Measurements from ENCODE around the gene HMSD. TPM values are rescaled to one million over a fixed set of nuclear protein-coding genes. Genes with fewer than 3 reads are reported as not detected.

Gene HMSD
- total RNA-seq, 6 experiments from 2014 or later = 0.21 to 0.38 TPM; not detected in 4

- DNase-seq = no peak
These were observed 15.8 kb downstream of the HMSD start for GRCh38 chr18:63964908-63965307.

DNA sequence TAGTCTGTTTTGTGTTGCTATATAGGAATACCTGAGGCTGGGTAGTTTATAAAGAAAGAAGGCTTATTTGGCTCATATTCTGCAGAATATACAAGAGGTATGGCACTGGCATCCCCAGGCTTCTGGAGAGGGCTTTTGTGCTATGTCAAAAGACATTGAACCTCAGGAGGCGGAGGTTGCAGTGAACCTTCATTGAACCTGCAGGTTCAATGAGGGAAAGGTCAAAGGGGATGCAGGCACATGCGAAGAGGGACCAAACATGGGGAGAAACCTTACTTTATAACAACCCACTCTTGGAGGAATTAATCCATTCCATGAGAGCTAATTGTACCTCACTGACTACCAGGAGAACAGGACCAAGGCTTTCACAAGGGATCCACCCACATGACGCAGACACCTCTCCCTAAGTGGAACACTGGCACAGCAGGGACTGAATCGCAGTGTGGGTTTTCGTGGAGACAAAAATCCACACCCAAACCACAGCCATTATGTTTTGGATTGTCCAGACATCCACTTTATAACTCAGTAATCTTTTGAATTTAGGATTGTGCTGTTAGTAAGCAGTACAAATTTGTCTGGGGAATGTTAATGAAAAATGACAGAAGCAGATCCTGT, 16.7 kb downstream of the HMSD start:
- Mint-ChIP-seq H3K9me3 (no peaks in the 10 kb centered on the region), H3K36me3 (ENCODE audit: low read depth) (no peaks in the 10 kb centered on the region), H3K4me3 (no peak overlapping the region), H3K27me3 (ENCODE audit: insufficient read depth) (peaks cover 6% of the 10 kb centered on the region), H3K27ac (no peak overlapping the region), H3K4me1 (ENCODE audit: low read depth) (peaks cover 41% of the 10 kb centered on the region)
- DNase-seq = no peak
- no peak for TF ChIP-seq CTCF (IDR thresholded peaks at IDR 0.05)

More at GRCh38 chr18:63964908-63965307, 15.8 kb downstream of the HMSD start:
- peaks cover 6% of the 10 kb centered on the region for H3K27me3 Mint-ChIP-seq (ENCODE audit: insufficient read depth)
- no peak overlapping the region for H3K27ac Mint-ChIP-seq
- no peaks in the 10 kb centered on the region for H3K9me3 Mint-ChIP-seq
- no peak for TF ChIP-seq CTCF (IDR thresholded peaks at IDR 0.05)
- peaks cover 40% of the 10 kb centered on the region for H3K4me1 Mint-ChIP-seq (ENCODE audit: low read depth)
- no peak overlapping the region for H3K4me3 Mint-ChIP-seq
- no peaks in the 10 kb centered on the region for H3K36me3 Mint-ChIP-seq (ENCODE audit: low read depth)

DNA sequence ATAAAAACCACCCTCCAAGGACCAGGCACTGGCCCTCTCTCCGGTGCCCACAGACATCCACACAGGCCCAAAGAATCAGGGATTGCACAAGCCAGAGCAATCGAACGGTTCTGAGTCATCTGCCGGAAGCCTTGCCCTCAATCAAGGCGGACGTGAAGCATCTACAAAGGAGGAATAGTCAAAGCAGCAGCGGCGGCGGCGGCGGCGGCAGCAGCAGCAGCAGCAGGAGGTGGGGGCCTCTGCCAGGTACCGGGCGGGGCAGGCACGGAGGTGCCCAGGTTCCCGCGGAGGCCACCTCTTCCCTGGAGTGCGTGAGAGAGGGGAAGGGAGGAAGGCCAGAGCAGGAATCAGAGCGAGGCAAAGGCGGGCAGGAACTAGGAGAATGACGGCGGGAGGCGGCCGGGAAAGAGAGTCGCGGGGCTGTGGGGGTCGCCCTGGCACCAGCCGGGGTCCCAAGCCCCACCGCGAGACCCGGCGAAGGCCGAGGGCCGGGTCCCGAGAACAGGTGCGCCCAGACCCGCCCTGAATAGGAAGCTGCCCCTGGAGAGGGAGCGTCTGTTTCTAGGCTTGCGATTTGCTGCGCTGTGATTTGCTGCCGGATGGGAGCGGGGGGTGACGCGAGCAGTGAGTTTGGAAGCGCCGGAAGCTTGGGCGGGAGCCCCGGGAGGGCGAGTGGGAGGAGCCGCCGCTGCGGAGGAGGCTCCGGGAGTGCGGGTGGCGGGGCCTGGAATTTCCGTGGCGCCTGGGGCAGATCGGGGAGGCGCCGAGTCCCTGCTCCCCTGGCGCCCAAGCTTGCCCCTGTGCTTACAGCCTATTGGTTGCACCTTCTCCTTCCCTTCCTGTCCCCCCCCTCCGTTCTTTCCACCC, 21.1 kb downstream of the HMSD start, which contains the start of gene SERPINB8:
SERPINB8 (plus strand) TSS at position 140 of the 867 bp plus-strand sequence. CDS start 8,228 bp downstream, outside the sequence.
- no peaks in the 10 kb centered on the region for H3K9me3 Mint-ChIP-seq
- peak within 1 kb of the TSS; percentile 96 for H3K27ac Mint-ChIP-seq
- peak; percentile 95 for DNase-seq
- TF ChIP-seq CTCF (IDR thresholded peaks at IDR 0.05) = no peak
- H3K4me1 Mint-ChIP-seq (ENCODE audit: low read depth) = peaks cover 59% of the 10 kb centered on the region
- H3K4me3 Mint-ChIP-seq = peak within 1 kb of the TSS; percentile 92
- H3K27me3 Mint-ChIP-seq (ENCODE audit: insufficient read depth) = peaks cover 1% of the 10 kb centered on the region
- peaks cover 5% of the 10 kb centered on the region; the same call in 1 of the 2 replicates for H3K36me3 Mint-ChIP-seq (ENCODE audit: low read depth)

DNA sequence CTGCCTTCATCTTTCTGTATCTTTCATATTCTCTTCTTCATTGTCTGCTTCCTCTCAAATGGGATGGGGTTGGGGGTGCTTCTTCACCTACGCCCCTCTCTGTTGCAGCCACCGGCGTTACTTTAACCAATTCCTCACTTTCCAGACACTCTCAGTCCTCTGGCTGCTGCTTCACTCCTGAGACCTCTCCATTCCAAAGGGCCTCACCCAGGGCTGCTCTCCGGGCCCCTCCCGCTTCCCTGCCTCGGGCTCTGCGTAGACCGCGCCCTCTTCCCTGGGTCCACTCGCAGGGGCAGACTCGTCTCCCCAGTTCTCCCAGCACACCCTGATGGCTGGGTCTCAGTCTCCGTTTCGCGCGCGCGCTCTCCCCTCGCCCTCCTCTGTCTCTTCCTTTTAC, 21.7 kb downstream of the HMSD start:
- TF ChIP-seq CTCF (IDR thresholded peaks at IDR 0.05) = no peak
- DNase-seq = peak; percentile 36
- H3K9me3 Mint-ChIP-seq = no peaks in the 10 kb centered on the region
- peaks cover 5% of the 10 kb centered on the region; the same call in 1 of the 2 replicates for H3K36me3 Mint-ChIP-seq (ENCODE audit: low read depth)
- peaks cover 65% of the 10 kb centered on the region for H3K4me1 Mint-ChIP-seq (ENCODE audit: low read depth)
- peaks cover 1% of the 10 kb centered on the region for H3K27me3 Mint-ChIP-seq (ENCODE audit: insufficient read depth)
- H3K4me3 Mint-ChIP-seq = peak overlapping the region; percentile 92
- peak overlapping the region; percentile 96 for H3K27ac Mint-ChIP-seq

- TF ChIP-seq CTCF (IDR thresholded peaks at IDR 0.05) = no peak
- Mint-ChIP-seq H3K9me3 (no peaks in the 10 kb centered on the region), H3K27me3 (ENCODE audit: insufficient read depth) (peaks cover 1% of the 10 kb centered on the region), H3K4me1 (ENCODE audit: low read depth) (peaks cover 65% of the 10 kb centered on the region), H3K27ac (peak overlapping the region; percentile 96), H3K4me3 (peak overlapping the region; percentile 92), H3K36me3 (ENCODE audit: low read depth) (peaks cover 5% of the 10 kb centered on the region; the same call in 1 of the 2 replicates)
- DNase-seq = no peak
These were observed 22.4 kb downstream of the HMSD start for GRCh38 chr18:63971320-63972001.
